GM12878 (cell line): ENCODE measurements around the gene DLX3.

Source experiments
- CBX3 ChIP-seq: fragments of 200-600 bp; sonication (generic); IDR thresholded peaks from 2 replicates; pipeline ENCODE4 v1.6.1; 2016; ENCODE audit warnings: low read depth, borderline replicate concordance
- CEBPB ChIP-seq, 2 experiments: fragments of 150-350 bp in 1 of 2; IDR thresholded peaks; 2 replicates each; pipeline ENCODE4 v1.6.1; 2012 to 2014; ENCODE audit warnings: low read depth in 2 of 2, low read length in 2 of 2, borderline replicate concordance in 1 of 2, inconsistent platforms in 1 of 2
- EGR1 ChIP-seq, 2 experiments: IDR thresholded peaks; 1 replicate in 1 of 2; 2 replicates in 1 of 2; pipeline ENCODE4 v1.6.1; 2011 to 2012; ENCODE audit warnings: low read depth in 2 of 2, low read length in 2 of 2, borderline replicate concordance in 1 of 2, mild to moderate bottlenecking in 1 of 2, moderate library complexity in 1 of 2
- ESRRA ChIP-seq: IDR thresholded peaks from 2 replicates; pipeline ENCODE4 v1.6.1; 2012; ENCODE audit warnings: mild to moderate bottlenecking, low read length, improper control_type of control experiment
- NR2C1 ChIP-seq: fragments of 450-650 bp; IDR thresholded peaks from 2 replicates; pipeline ENCODE4 v1.6.1; 2017; ENCODE audit warnings: antibody characterized with exemption, mild to moderate bottlenecking, moderate library complexity
- SRF ChIP-seq, 2 experiments: IDR thresholded peaks; 2 replicates each; pipeline ENCODE4 v1.6.1; 2011; ENCODE audit warnings: low read depth in 2 of 2, low read length in 2 of 2, mild to moderate bottlenecking in 1 of 2, moderate library complexity in 1 of 2
- TF ChIP-seq, protein P1 (sequence below), 3 experiments: IDR thresholded peaks in 2 of 3; conservative IDR thresholded peaks in 1 of 3; 2 replicates each; pipeline ENCODE4 v1.5.1; 2011; ENCODE audit warnings: low read depth in 3 of 3, low read length in 3 of 3, mild to moderate bottlenecking in 3 of 3, control low read depth in 2 of 3, moderate library complexity in 2 of 3, inconsistent platforms in 1 of 3, mixed read lengths in 1 of 3; ENCODE audit not compliant: control insufficient read depth in 2 of 3, insufficient read depth in 1 of 3; ENCODE audit errors: extremely low read depth in 1 of 3

- TF ChIP-seq SRF (IDR thresholded peaks at IDR 0.05; ENCODE audit: low read depth in 2 of 2, low read length in 2 of 2) (no peak), EGR1 (IDR thresholded peaks at IDR 0.05; ENCODE audit: borderline replicate concordance in 1 of 2, low read depth in 2 of 2, low read length in 2 of 2) (no peak), CBX3 (no peak), ESRRA (no peak), CEBPB (IDR thresholded peaks at IDR 0.05; ENCODE audit: borderline replicate concordance in 1 of 2, low read depth in 2 of 2, low read length in 2 of 2) (no peak), NR2C1 (no peak)
- TF ChIP-seq, protein P1, sequence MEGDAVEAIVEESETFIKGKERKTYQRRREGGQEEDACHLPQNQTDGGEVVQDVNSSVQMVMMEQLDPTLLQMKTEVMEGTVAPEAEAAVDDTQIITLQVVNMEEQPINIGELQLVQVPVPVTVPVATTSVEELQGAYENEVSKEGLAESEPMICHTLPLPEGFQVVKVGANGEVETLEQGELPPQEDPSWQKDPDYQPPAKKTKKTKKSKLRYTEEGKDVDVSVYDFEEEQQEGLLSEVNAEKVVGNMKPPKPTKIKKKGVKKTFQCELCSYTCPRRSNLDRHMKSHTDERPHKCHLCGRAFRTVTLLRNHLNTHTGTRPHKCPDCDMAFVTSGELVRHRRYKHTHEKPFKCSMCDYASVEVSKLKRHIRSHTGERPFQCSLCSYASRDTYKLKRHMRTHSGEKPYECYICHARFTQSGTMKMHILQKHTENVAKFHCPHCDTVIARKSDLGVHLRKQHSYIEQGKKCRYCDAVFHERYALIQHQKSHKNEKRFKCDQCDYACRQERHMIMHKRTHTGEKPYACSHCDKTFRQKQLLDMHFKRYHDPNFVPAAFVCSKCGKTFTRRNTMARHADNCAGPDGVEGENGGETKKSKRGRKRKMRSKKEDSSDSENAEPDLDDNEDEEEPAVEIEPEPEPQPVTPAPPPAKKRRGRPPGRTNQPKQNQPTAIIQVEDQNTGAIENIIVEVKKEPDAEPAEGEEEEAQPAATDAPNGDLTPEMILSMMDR (IDR thresholded peaks at IDR 0.05 in 2 of 3, conservative IDR thresholded peaks at IDR 0.05 in 1 of 3; ENCODE audit: control insufficient read depth in 2 of 3, extremely low read depth in 1 of 3, insufficient read depth in 1 of 3, low read depth in 3 of 3, low read length in 3 of 3) = no peak
Measured at GRCh38 chr17:49989518-49989880, 5.5 kb downstream of the DLX3 start.
